HFFc6 (cell line): ENCODE data around the gene SNX21. TPM values are rescaled to one million over a fixed set of nuclear protein-coding genes. Genes with fewer than 3 reads are reported as not detected.

Source experiments
- DNase-seq: peaks from one replicate; pipeline ENCODE4 v3.0.0-alpha.2; 2018
- H3K27ac Mint-ChIP-seq: 2 replicates; pipeline ENCODE4 v1.8.0; 2020; ENCODE audit warnings: mild to moderate bottlenecking, mixed read lengths
- H3K27me3 Mint-ChIP-seq: 2 replicates; pipeline ENCODE4 v1.8.0; 2021; ENCODE audit warnings: mild to moderate bottlenecking, moderate library complexity, mixed read lengths; ENCODE audit not compliant: insufficient read depth
- H3K36me3 Mint-ChIP-seq: 2 replicates; pipeline ENCODE4 v1.8.0; 2021; ENCODE audit warnings: low read depth, mixed read lengths
- H3K4me1 Mint-ChIP-seq: 2 replicates; pipeline ENCODE4 v1.8.0; 2020; ENCODE audit warnings: low read depth, mixed read lengths
- H3K4me3 Mint-ChIP-seq: 2 replicates; pipeline ENCODE4 v1.8.0; 2020; ENCODE audit warnings: mild to moderate bottlenecking, moderate library complexity, mixed read lengths
- H3K9me3 Mint-ChIP-seq: 2 replicates; pipeline ENCODE4 v1.8.0; 2020; ENCODE audit warnings: mild to moderate bottlenecking, mixed read lengths
- CTCF ChIP-seq: fragments of 200-600 bp; sonication (generic); IDR thresholded peaks from 2 replicates; pipeline ENCODE4 v1.5.0; 2021; ENCODE audit warnings: antibody characterized with exemption, mild to moderate bottlenecking
- total RNA-seq, 6 experiments: library from RNA; stranded (reverse); fragmentation: NEBNext Ultra II Directional; extraction: Animal tissue kit (Norgen Biotek cat#: 25700); gene quantifications; 2 replicates in 1 of 6; 3 replicates in 5 of 6; pipeline ENCODE4 v1.2.3, GENCODE V29; 2021

Gene SNX21
- total RNA-seq, 6 experiments from 2014 or later, result 21.9 to 25.1 (median 22.7) TPM

- H3K27me3 Mint-ChIP-seq, result no peaks in the 10 kb centered on the region
- no peaks in the 10 kb centered on the region for H3K9me3 Mint-ChIP-seq
- H3K4me3 Mint-ChIP-seq, result no peak overlapping the region
- TF ChIP-seq CTCF, result peak; percentile 80
- peaks cover 26% of the 10 kb centered on the region for H3K36me3 Mint-ChIP-seq
- peak; percentile 16 for DNase-seq
- H3K27ac Mint-ChIP-seq, result peak overlapping the region; percentile 35; the same call in 1 of the 2 replicates
- H3K4me1 Mint-ChIP-seq, result no peaks in the 10 kb centered on the region; the same call in 1 of the 2 replicates
Observed at GRCh38 chr20:45798935-45799642, 34.5 kb upstream of the SNX21 start.

- no peak overlapping the region for H3K27ac Mint-ChIP-seq
- H3K36me3 Mint-ChIP-seq, result peaks cover 19% of the 10 kb centered on the region
- no peaks in the 10 kb centered on the region for H3K9me3 Mint-ChIP-seq
- TF ChIP-seq CTCF, result no peak
- no peaks in the 10 kb centered on the region; the same call in 1 of the 2 replicates for H3K4me1 Mint-ChIP-seq
- no peak for DNase-seq
- H3K4me3 Mint-ChIP-seq, result no peak overlapping the region
- no peaks in the 10 kb centered on the region; the same call in 1 of the 2 replicates for H3K27me3 Mint-ChIP-seq
Observed at GRCh38 chr20:45801851-45802250, 31.7 kb upstream of the SNX21 start.

- no peaks in the 10 kb centered on the region for H3K9me3 Mint-ChIP-seq
- H3K4me1 Mint-ChIP-seq, result peaks cover 30% of the 10 kb centered on the region
- H3K36me3 Mint-ChIP-seq, result peaks cover 47% of the 10 kb centered on the region
- no peak for DNase-seq
- H3K4me3 Mint-ChIP-seq, result no peak overlapping the region
- no peak for TF ChIP-seq CTCF
- no peaks in the 10 kb centered on the region; the same call in 1 of the 2 replicates for H3K27me3 Mint-ChIP-seq
- no peak overlapping the region; the same call in 1 of the 2 replicates for H3K27ac Mint-ChIP-seq
Observed at GRCh38 chr20:45810191-45810970, 23.2 kb upstream of the SNX21 start.

- Mint-ChIP-seq H3K4me1 (peaks cover 47% of the 10 kb centered on the region), H3K27me3 (no peaks in the 10 kb centered on the region; the same call in 1 of the 2 replicates), H3K4me3 (peak within 1 kb of the TSS; percentile 97), H3K27ac (peak within 1 kb of the TSS; percentile 83), H3K36me3 (peaks cover 52% of the 10 kb centered on the region), H3K9me3 (no peaks in the 10 kb centered on the region)
- peak; percentile 100 for DNase-seq
- TF ChIP-seq CTCF, result no peak
Observed at GRCh38 chr20:45812157-45813005, 21.2 kb upstream of the SNX21 start, which contains the start of gene UBE2C. Gene UBE2C, plus strand, starts transcription at chr20:45812644. Its CDS starts 52 bp downstream, at chr20:45812696.

- H3K36me3 Mint-ChIP-seq, result peaks cover 52% of the 10 kb centered on the region
- H3K27ac Mint-ChIP-seq, result peak overlapping the region; percentile 82
- H3K9me3 Mint-ChIP-seq, result no peaks in the 10 kb centered on the region
- no peak for TF ChIP-seq CTCF
- no peak for DNase-seq
- H3K27me3 Mint-ChIP-seq, result no peaks in the 10 kb centered on the region; the same call in 1 of the 2 replicates
- peaks cover 53% of the 10 kb centered on the region for H3K4me1 Mint-ChIP-seq
- peak overlapping the region; percentile 97 for H3K4me3 Mint-ChIP-seq
Observed at GRCh38 chr20:45813006-45813340, 20.6 kb upstream of the SNX21 start.
